ENCODE data around the gene SENP3. TPM values are rescaled to one million over a fixed set of nuclear protein-coding genes. Genes with fewer than 3 reads are reported as not detected.

The SENP3 gene
- total and polyA plus RNA-seq, 2 of the 13 experiments (the other 11 are each of a cell fraction or from before 2014, with no cell fraction given) = 55.8 to 75.4 TPM

DNA sequence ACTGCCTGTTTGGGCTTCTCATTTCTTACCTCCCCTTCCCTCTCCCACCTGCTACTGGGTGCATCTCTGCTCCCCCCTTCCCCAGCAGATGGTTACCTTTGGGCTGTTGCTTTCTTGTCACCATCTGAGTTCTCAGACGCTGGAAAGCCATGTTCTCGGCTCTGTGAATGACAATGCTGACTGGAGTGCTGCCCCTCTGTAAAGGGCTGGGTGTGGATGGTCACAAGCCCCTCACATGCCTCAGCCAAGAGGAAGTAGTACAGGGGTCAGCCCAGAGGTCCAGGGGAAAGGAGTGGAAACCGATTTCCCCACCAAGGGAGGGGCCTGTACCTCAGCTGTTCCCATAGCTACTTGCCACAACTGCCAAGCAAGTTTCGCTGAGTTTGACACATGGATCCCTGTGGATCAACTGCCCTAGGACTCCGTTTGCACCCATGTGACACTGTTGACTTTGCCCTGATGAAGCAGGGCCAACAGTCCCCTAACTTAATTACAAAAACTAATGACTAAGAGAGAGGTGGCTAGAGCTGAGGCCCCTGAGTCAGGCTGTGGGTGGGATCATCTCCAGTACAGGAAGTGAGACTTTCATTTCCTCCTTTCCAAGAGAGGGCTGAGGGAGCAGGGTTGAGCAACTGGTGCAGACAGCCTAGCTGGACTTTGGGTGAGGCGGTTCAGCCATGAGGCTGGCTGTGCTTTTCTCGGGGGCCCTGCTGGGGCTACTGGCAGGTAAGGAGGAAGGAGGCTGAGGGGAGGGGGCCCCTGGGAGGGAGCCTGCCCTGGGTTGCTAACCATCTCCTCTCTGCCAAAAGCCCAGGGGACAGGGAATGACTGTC lies 17.5 kb downstream of the SENP3 start, which contains the start of gene CD68 (continued):
- TF ChIP-seq, protein P1, sequence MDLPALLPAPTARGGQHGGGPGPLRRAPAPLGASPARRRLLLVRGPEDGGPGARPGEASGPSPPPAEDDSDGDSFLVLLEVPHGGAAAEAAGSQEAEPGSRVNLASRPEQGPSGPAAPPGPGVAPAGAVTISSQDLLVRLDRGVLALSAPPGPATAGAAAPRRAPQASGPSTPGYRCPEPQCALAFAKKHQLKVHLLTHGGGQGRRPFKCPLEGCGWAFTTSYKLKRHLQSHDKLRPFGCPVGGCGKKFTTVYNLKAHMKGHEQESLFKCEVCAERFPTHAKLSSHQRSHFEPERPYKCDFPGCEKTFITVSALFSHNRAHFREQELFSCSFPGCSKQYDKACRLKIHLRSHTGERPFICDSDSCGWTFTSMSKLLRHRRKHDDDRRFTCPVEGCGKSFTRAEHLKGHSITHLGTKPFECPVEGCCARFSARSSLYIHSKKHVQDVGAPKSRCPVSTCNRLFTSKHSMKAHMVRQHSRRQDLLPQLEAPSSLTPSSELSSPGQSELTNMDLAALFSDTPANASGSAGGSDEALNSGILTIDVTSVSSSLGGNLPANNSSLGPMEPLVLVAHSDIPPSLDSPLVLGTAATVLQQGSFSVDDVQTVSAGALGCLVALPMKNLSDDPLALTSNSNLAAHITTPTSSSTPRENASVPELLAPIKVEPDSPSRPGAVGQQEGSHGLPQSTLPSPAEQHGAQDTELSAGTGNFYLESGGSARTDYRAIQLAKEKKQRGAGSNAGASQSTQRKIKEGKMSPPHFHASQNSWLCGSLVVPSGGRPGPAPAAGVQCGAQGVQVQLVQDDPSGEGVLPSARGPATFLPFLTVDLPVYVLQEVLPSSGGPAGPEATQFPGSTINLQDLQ (CRISPR knock-in tag; IDR thresholded peaks at IDR 0.05) = peak; percentile 93
- TF ChIP-seq ZNF790 (CRISPR knock-in tag; IDR thresholded peaks at IDR 0.05; ENCODE audit: borderline replicate concordance) (peak; percentile 81; the same call in 1 of the 2 replicates), CEBPG (CRISPR knock-in tag; IDR thresholded peaks at IDR 0.05) (peak; percentile 95), ZBTB7A (CRISPR knock-in tag; IDR thresholded peaks at IDR 0.05) (no peak), EED (CRISPR knock-in tag; IDR thresholded peaks at IDR 0.05) (no peak), ZNF441 (CRISPR knock-in tag; IDR thresholded peaks at IDR 0.05; ENCODE audit: borderline replicate concordance) (0 out of 2 replicates have a peak, but pooled peaks have one; percentile 41), PHF8 (CRISPR knock-in tag; IDR thresholded peaks at IDR 0.05) (peak; percentile 18; the same call in 1 of the 2 replicates), ZNF17 (CRISPR knock-in tag; IDR thresholded peaks at IDR 0.05) (no peak), CHD2 (IDR thresholded peaks at IDR 0.05; ENCODE audit: low read depth, low read length) (peak; percentile 66), STAT5B (CRISPR knock-in tag; IDR thresholded peaks at IDR 0.05) (no peak), PHF5A (CRISPR knock-in tag; IDR thresholded peaks at IDR 0.05; ENCODE audit: low read depth, unreplicated experiment) (peak; percentile 90), ZNF383 (CRISPR knock-in tag; IDR thresholded peaks at IDR 0.05; ENCODE audit: borderline replicate concordance) (no peak), FOXP1 (IDR thresholded peaks at IDR 0.05) (0 out of 2 replicates have a peak, but pooled peaks have one; percentile 47), FOXP1 (CRISPR knock-in tag; IDR thresholded peaks at IDR 0.05) (peak; percentile 29), RBM39 (IDR thresholded peaks at IDR 0.05; ENCODE audit: low read depth, low read length, poor library complexity, severe bottlenecking) (no peak), MZF1 (CRISPR knock-in tag; IDR thresholded peaks at IDR 0.05; ENCODE audit: borderline replicate concordance) (no peak), MEF2D (CRISPR knock-in tag; IDR thresholded peaks at IDR 0.05) (peak; percentile 84), HNRNPL (IDR thresholded peaks at IDR 0.05; ENCODE audit: low read depth, low read length) (no peak), CREM (IDR thresholded peaks at IDR 0.05) (no peak; the same call in 1 of the 2 replicates), CREM (CRISPR knock-in tag; IDR thresholded peaks at IDR 0.05) (no peak)
- TF ChIP-seq, protein P2, sequence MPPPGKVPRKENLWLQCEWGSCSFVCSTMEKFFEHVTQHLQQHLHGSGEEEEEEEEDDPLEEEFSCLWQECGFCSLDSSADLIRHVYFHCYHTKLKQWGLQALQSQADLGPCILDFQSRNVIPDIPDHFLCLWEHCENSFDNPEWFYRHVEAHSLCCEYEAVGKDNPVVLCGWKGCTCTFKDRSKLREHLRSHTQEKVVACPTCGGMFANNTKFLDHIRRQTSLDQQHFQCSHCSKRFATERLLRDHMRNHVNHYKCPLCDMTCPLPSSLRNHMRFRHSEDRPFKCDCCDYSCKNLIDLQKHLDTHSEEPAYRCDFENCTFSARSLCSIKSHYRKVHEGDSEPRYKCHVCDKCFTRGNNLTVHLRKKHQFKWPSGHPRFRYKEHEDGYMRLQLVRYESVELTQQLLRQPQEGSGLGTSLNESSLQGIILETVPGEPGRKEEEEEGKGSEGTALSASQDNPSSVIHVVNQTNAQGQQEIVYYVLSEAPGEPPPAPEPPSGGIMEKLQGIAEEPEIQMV (CRISPR knock-in tag; IDR thresholded peaks at IDR 0.05; ENCODE audit: low read depth) = peak; percentile 30; the same call in 1 of the 2 replicates
- TF ChIP-seq, protein P3, sequence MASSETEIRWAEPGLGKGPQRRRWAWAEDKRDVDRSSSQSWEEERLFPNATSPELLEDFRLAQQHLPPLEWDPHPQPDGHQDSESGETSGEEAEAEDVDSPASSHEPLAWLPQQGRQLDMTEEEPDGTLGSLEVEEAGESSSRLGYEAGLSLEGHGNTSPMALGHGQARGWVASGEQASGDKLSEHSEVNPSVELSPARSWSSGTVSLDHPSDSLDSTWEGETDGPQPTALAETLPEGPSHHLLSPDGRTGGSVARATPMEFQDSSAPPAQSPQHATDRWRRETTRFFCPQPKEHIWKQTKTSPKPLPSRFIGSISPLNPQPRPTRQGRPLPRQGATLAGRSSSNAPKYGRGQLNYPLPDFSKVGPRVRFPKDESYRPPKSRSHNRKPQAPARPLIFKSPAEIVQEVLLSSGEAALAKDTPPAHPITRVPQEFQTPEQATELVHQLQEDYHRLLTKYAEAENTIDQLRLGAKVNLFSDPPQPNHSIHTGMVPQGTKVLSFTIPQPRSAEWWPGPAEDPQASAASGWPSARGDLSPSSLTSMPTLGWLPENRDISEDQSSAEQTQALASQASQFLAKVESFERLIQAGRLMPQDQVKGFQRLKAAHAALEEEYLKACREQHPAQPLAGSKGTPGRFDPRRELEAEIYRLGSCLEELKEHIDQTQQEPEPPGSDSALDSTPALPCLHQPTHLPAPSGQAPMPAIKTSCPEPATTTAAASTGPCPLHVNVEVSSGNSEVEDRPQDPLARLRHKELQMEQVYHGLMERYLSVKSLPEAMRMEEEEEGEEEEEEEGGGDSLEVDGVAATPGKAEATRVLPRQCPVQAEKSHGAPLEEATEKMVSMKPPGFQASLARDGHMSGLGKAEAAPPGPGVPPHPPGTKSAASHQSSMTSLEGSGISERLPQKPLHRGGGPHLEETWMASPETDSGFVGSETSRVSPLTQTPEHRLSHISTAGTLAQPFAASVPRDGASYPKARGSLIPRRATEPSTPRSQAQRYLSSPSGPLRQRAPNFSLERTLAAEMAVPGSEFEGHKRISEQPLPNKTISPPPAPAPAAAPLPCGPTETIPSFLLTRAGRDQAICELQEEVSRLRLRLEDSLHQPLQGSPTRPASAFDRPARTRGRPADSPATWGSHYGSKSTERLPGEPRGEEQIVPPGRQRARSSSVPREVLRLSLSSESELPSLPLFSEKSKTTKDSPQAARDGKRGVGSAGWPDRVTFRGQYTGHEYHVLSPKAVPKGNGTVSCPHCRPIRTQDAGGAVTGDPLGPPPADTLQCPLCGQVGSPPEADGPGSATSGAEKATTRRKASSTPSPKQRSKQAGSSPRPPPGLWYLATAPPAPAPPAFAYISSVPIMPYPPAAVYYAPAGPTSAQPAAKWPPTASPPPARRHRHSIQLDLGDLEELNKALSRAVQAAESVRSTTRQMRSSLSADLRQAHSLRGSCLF (CRISPR knock-in tag; IDR thresholded peaks at IDR 0.05; ENCODE audit: borderline replicate concordance) = 0 out of 2 replicates have a peak, but pooled peaks have one; percentile 13
